Activated naive CD4-positive, alpha-beta T cell treated with anti-CD3 and anti-CD28 coated beads, Interleukin-2, amount 50 U/mL, for 72 hours (primary cell): ENCODE measurements around the gene CLEC4G. TPM values are rescaled to one million over a fixed set of nuclear protein-coding genes. Genes with fewer than 3 reads are reported as not detected.
"Not testable (repeated sequence)": the region's sequence is repeated elsewhere in the genome, so short reads cannot be mapped to it uniquely, and the experiment has no call there.

Experiments used
- ATAC-seq, 2 donors: fragments of 150-1000 bp; cut with Tn5 transposase; 2 replicates each; pipeline ENCODE4 v1.10.0; 2021; ENCODE audit warnings: mild to moderate bottlenecking in 2 of 2, moderate library complexity in 2 of 2
- DNase-seq, 2 donors: peaks; one replicate each; pipeline ENCODE4 v3.0.0; 2021 to 2022; ENCODE audit warnings: low spot score in 2 of 2
- H3K27ac Mint-ChIP-seq, 2 donors: one replicate each; pipeline ENCODE4 v1.8.0; 2022; ENCODE audit warnings: mild to moderate bottlenecking in 2 of 2, mixed read lengths in 2 of 2
- H3K36me3 Mint-ChIP-seq, 2 donors: one replicate each; pipeline ENCODE4 v1.8.0; 2022; ENCODE audit warnings: mixed read lengths in 2 of 2
- H3K9me3 Mint-ChIP-seq, 2 donors: one replicate each; pipeline ENCODE4 v1.8.0; 2022; ENCODE audit warnings: mixed read lengths in 2 of 2
- total RNA-seq, 2 donors: library from RNA; stranded (reverse); gene quantifications; one replicate each; pipeline ENCODE4 v1.2.3, GENCODE V29; 2022

CLEC4G gene, protein sequence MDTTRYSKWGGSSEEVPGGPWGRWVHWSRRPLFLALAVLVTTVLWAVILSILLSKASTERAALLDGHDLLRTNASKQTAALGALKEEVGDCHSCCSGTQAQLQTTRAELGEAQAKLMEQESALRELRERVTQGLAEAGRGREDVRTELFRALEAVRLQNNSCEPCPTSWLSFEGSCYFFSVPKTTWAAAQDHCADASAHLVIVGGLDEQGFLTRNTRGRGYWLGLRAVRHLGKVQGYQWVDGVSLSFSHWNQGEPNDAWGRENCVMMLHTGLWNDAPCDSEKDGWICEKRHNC
- not detected for total RNA-seq

- DNase-seq (no peak), ATAC-seq (no peak)
- Mint-ChIP-seq H3K9me3 (no peaks in the 10 kb centered on the region), H3K27ac (no peak within 1 kb of the TSS), H3K36me3 (peaks cover 0 to 5% of the 10 kb centered on the region in 2 donors)
Measured at GRCh38 chr19:7732045-7732444, at the start of gene CLEC4G. CLEC4G (minus strand) TSS chr19:7732110; CDS start chr19:7732102, 8 bp downstream.

GRCh38 chr19:7781157-7781556 is 49.2 kb upstream of the CLEC4G start:
- Mint-ChIP-seq H3K9me3 (peaks cover 0 to 6% of the 10 kb centered on the region in 2 donors), H3K36me3 (peaks cover 6 to 8% of the 10 kb centered on the region in 2 donors), H3K27ac (no peak overlapping the region)
- ATAC-seq (no peak), DNase-seq (no peak)

DNA sequence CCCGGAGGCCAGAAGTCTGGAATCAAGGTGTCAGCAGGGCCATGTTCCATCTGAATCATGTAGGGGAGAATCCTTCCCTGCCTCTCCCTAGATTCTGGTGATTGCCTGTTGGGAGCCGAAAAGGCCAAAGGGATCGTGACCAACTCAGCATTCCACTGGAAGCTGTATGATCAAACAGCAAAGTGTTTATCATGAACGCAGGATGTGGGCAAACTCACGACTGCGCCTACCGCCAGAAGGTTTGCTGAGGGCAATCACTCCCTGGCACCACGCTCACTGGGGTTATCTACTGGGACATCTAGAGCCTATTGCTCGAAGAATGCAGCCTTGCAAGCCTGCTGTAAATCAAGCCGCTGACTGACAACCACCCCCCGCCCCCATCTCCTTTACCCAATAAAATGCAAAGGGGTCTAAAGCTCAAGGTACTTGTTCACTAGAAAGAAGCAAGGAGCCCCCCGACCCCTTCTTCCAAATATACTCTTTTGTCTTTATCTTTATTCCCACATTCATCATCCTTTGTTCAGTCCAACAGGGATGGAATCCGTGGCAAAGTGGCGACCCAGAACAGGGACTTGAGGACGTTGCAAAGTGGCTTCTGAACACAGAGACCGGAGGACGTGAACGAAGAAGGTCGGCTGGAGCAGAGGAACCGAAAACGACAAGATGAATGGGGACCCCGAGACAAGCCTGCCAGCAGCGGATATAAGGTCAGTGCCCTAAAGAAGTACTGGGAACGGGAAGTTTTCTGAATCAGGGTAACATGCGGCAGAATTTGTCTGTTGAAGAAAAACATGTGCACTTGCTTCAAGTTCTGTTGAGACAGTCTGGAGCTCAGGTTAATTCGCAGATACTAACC is 47.9 kb upstream of the CLEC4G start:
- no peak for ATAC-seq
- Mint-ChIP-seq H3K36me3 (peaks cover 0 to 6% of the 10 kb centered on the region in 2 donors), H3K9me3 (peaks cover 0 to 3% of the 10 kb centered on the region in 2 donors), H3K27ac (no peak overlapping the region)
- DNase-seq = peak in 1 of 2 donors; percentile 42

GRCh38 chr19:7778081-7778480 is 46.2 kb upstream of the CLEC4G start:
- no peak for DNase-seq
- Mint-ChIP-seq H3K27ac (no peak overlapping the region), H3K9me3 (no peaks in the 10 kb centered on the region), H3K36me3 (no peaks in the 10 kb centered on the region)
- ATAC-seq = no peak

DNA sequence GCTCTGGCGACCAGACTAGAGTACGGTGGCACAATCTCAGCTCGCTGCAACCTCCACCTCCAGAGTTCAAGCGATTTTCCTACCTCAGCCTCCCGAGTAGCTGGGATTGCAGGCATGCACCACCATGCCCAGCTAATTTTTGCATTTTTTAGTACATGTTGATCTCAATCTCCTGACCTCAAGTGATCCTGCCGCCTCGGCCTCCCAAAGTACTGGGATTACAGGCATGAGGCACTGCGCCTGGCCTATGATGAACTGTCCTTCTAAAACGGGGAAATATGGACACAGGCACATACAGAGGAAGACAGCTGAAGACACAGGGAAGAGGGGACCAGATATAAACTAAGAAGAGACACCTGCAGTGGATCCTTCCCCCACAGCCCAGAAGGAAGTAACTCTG is 43.9 kb upstream of the CLEC4G start:
- no peak for ATAC-seq
- no peaks in the 10 kb centered on the region for H3K36me3 Mint-ChIP-seq
- H3K9me3 Mint-ChIP-seq = no peaks in the 10 kb centered on the region
- no peak overlapping the region for H3K27ac Mint-ChIP-seq
- DNase-seq = no peak

GRCh38 chr19:7773841-7774240 is 41.9 kb upstream of the CLEC4G start:
- DNase-seq (no peak), ATAC-seq (no peak)
- H3K9me3 Mint-ChIP-seq = no peaks in the 10 kb centered on the region
- H3K36me3 Mint-ChIP-seq = no peaks in the 10 kb centered on the region
- no peak overlapping the region for H3K27ac Mint-ChIP-seq

DNA sequence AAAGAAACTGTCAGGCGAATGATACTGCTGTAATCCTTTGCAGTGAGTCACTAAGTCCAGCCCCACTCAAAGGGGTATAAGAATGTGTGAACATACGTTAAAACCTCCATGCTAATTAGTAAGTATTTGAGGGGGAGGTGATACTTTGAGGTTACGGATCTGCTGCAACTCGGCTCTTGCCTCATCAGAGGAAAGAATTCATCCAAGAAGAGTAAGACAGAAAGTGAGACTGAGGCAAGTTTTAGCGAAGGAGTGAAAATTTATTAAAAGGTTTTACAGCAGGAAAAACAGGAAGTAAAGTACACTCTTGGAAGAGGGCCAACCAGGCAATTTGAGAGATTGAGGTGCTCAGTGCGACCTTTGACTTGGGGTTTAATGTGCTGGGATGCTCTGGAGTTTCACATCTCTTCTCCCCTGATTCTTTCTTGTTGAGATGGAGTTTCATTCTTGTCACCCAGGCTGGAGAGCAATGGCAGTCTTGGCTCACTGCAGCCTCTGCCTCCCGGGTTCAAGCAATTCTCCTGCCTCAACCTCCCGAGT is 40.9 kb upstream of the CLEC4G start:
- DNase-seq = peak; percentile 51 to 60
- ATAC-seq = peak; percentile 99

GRCh38 chr19:7771072-7771471 is 39.2 kb upstream of the CLEC4G start:
- DNase-seq (no peak), ATAC-seq (no peak)
- Mint-ChIP-seq H3K36me3 (no peaks in the 10 kb centered on the region), H3K27ac (no peak overlapping the region), H3K9me3 (no peaks in the 10 kb centered on the region)

More for the DNA sequence above, 40.9 kb upstream of the CLEC4G start:
- H3K27ac Mint-ChIP-seq = peak overlapping the region in 1 of 2 donors; percentile 52
- no peaks in the 10 kb centered on the region for H3K36me3 Mint-ChIP-seq
- no peaks in the 10 kb centered on the region for H3K9me3 Mint-ChIP-seq

DNA sequence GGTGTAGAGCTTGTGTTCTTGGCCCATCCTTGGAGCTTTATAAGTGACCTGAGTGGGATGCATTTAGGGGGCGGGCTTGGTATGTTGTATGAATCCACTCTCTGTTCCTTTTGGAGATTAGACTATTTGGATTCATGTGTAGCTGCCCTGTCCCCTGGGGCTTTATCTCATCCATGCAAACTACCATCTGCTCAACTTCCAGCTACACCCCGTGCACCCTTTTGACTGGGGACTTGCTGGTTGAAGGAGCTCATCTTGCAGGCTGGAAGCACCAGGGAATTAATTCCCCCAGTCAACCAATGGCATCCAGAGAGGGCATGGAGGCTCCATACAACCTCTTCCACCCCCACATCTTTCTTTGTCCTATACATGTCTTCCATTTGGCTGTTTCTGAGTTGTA is 37.3 kb upstream of the CLEC4G start:
- H3K27ac Mint-ChIP-seq = no peak overlapping the region
- H3K9me3 Mint-ChIP-seq = no peaks in the 10 kb centered on the region
- no peaks in the 10 kb centered on the region for H3K36me3 Mint-ChIP-seq
- DNase-seq (no peak), ATAC-seq (no peak)

DNA sequence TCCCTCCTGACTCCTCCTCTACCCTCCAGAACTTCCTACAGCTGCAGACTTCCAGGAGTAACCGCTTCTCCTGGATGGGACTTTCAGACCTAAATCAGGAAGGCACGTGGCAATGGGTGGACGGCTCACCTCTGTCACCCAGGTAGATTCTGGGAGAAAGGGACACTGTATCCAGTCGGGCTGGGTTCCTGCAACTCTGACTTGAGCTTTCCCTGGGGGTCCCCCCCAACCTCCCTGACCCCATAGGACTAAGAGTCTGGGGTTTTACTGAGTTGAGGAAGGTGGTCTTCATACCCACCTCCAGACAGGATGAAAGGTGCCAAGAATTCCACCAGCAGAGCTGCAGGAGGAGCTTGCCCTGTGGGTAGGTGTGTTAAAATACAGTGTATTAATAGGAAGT is 35.6 kb upstream of the CLEC4G start:
- peak in 1 of 2 donors; percentile 18 for DNase-seq
- Mint-ChIP-seq H3K9me3 (no peaks in the 10 kb centered on the region), H3K27ac (no peak overlapping the region), H3K36me3 (no peaks in the 10 kb centered on the region)
- no peak for ATAC-seq

- Mint-ChIP-seq H3K9me3 (no peaks in the 10 kb centered on the region), H3K27ac (no peak overlapping the region), H3K36me3 (no peaks in the 10 kb centered on the region)
- DNase-seq (peak in 1 of 2 donors; percentile 37), ATAC-seq (no peak)
Measured at GRCh38 chr19:7766535-7766934, 34.6 kb upstream of the CLEC4G start.

GRCh38 chr19:7765043-7765442 is 33.1 kb upstream of the CLEC4G start:
- not testable (repeated sequence) for ATAC-seq, H3K27ac Mint-ChIP-seq, H3K9me3 Mint-ChIP-seq, H3K36me3 Mint-ChIP-seq
- DNase-seq = peak in 1 of 2 donors; percentile 28

DNA sequence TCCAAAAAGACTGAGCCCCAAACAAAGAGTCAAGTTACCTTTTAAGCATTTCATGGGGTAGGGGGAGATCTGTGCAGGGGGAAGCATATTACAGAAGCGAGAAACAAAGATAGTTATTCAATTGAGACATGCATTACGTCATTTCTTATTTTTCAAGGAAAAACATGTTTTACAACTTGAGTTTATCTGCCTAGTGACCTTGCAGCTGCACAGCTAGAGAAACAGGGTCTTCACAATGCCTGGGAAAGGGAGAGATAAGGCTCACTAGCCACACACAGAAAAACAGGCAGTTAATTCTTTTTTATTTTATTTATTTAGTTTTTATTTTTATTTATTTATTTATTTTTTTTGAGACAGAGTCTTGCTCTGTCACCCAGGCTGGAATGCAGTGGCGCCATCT is 32.2 kb upstream of the CLEC4G start:
- not testable (repeated sequence) for H3K27ac Mint-ChIP-seq, H3K36me3 Mint-ChIP-seq, ATAC-seq, DNase-seq, H3K9me3 Mint-ChIP-seq

DNA sequence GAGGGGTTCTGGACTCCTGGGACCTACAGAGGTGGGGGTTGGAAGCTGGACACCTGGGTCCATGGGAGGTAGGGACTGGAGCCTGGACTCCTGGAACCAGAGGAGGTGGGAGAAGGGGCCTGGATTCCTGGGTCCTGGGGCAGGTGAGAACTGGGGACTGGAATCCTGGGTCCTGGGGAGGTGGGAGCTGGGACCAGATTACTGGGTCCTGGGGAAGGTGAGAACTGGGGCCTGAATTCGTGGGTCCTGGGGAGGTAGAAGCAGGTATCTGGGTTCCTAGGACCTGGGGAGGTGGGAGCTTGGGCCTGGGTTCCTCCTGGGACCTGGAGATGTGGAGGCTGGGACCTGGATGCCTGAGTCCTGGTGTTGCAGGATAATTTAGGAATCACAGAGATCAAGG is 31.8 kb upstream of the CLEC4G start:
- ATAC-seq = no peak
- Mint-ChIP-seq H3K27ac (no peak overlapping the region), H3K36me3 (peaks cover 13% of the 10 kb centered on the region in 2 donors), H3K9me3 (peaks cover 11 to 12% of the 10 kb centered on the region in 2 donors)
- peak in 1 of 2 donors; percentile 9 for DNase-seq

- peaks cover 17 to 19% of the 10 kb centered on the region in 2 donors for H3K9me3 Mint-ChIP-seq
- DNase-seq = no peak
- peaks cover 21 to 22% of the 10 kb centered on the region in 2 donors for H3K36me3 Mint-ChIP-seq
- H3K27ac Mint-ChIP-seq = no peak within 1 kb of the TSS
- ATAC-seq = no peak
Measured at GRCh38 chr19:7762719-7763293, 30.9 kb upstream of the CLEC4G start, which contains the start of gene CLEC4M. CLEC4M (plus strand) TSS chr19:7763243; CDS start chr19:7763267, 24 bp downstream.

GRCh38 chr19:7759156-7759555 is 27.2 kb upstream of the CLEC4G start:
- H3K9me3 Mint-ChIP-seq = peaks cover 32 to 45% of the 10 kb centered on the region in 2 donors

GRCh38 chr19:7757358-7757757 is 25.4 kb upstream of the CLEC4G start:
- peaks cover 36 to 45% of the 10 kb centered on the region in 2 donors for H3K9me3 Mint-ChIP-seq
- peaks cover 39 to 54% of the 10 kb centered on the region in 2 donors for H3K36me3 Mint-ChIP-seq
- ATAC-seq = no peak
- no peak for DNase-seq
- H3K27ac Mint-ChIP-seq = no peak overlapping the region

More at GRCh38 chr19:7759156-7759555, 27.2 kb upstream of the CLEC4G start:
- peaks cover 38 to 47% of the 10 kb centered on the region in 2 donors for H3K36me3 Mint-ChIP-seq
- H3K27ac Mint-ChIP-seq = no peak overlapping the region
- ATAC-seq (no peak), DNase-seq (no peak)
